HG02973 (cell line): Measurements from ENCODE around the gene RNASEH2A.

ENCODE experiments used
- ATAC-seq: cut with Tn5 transposase; IDR thresholded peaks from one replicate; pipeline ENCODE4 v1.9.1; 2021; ENCODE audit warnings: moderate library complexity; ENCODE audit not compliant: unreplicated experiment

The RNASEH2A gene

DNA sequence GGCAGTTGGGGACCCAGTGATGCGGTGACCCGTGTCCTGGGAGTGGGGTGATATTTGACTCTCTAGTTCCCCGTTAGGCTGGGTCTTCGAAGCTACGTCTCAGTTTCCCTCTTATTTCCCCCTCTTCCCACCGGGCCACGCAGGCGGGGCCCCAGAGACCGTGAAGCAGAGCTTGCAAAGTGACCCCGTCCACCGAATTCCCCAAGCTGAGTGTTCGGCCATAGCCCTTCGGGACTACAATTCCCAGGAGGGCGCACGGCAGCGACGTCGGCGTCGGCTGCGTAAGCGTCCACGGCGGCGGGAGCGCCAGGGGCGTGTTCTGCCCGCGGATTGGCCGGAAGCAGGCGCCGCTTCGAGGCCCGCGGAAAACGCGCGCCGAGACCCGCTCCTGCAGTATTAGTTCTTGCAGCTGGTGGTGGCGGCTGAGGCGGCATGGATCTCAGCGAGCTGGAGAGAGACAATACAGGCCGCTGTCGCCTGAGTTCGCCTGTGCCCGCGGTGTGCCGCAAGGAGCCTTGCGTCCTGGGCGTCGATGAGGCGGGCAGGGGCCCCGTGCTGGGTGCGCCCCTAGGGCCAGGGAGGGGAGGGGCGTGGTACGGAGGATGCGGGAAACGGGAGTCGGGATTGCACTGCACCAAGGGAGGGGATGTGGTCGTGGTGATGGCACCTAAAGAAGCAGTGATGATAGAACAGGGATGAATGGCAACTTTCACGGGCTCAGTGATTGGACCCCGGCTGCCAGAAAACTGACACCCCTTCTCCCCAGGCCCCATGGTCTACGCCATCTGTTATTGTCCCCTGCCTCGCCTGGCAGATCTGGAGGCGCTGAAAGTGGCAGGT is at the start of gene RNASEH2A:
RNASEH2A (plus strand) TSS at position 343 of the 840 bp plus-strand sequence; CDS start at position 433, 90 bp downstream.
- ATAC-seq: peak; percentile 76

DNA sequence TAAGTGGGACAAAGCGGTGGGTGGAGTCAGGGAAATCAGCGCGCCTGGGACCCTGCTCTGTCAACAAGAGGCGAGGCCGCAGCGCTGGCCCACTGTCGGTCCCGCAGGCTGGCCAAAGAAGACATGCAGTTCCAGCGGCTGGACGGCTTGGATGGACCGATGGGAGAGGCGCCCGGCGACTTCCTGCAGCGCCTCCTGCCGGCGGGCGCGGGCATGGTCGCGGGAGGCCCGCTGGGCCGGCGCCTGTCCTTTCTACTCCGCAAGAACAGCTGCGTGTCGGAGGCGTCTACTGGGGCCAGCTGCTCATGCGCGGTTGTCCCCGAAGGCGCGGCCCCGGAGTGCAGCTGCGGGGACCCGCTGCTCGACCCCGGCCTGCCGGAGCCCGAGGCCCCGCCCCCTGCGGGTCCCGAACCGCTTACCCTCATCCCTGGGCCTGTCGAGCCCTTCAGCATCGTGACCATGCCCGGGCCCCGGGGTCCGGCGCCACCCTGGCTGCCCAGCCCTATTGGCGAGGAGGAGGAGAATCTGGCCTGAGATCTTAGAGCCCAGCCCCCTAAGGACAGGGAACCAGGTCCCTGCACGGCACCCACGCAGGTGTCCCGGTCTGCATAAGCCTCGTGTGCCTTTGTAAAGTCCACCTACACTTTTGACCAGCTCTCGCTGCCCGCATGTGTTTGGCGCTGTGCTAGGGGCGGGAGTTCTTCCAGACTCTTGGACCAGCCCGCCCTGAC is 48.7 kb upstream of the RNASEH2A start:
- ATAC-seq: no peak

- ATAC-seq: no peak
Observed at GRCh38 chr19:12759686-12760085, 46.7 kb upstream of the RNASEH2A start.

- no peak for ATAC-seq
Observed at GRCh38 chr19:12763100-12763499, 43.3 kb upstream of the RNASEH2A start.

DNA sequence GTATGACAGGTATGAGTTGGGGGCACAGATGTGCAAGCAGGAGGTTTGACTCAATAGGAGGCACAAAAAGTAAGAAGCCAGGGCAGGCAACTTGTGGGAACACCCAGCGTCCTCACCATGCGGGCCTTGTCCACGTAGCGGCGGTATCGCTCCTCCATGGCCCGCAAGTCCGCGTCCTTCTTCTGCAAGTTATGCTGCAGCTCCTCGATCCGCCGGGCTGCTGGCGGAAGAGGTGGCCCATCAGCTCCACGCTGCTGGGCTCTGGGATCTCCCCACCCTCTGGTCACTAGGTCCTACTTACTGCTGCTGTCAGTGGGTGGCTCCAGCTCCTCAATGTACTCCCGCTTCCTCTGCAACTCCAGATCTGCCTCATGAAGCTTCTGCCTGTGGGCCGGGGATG is 41.7 kb upstream of the RNASEH2A start:
- ATAC-seq: no peak

DNA sequence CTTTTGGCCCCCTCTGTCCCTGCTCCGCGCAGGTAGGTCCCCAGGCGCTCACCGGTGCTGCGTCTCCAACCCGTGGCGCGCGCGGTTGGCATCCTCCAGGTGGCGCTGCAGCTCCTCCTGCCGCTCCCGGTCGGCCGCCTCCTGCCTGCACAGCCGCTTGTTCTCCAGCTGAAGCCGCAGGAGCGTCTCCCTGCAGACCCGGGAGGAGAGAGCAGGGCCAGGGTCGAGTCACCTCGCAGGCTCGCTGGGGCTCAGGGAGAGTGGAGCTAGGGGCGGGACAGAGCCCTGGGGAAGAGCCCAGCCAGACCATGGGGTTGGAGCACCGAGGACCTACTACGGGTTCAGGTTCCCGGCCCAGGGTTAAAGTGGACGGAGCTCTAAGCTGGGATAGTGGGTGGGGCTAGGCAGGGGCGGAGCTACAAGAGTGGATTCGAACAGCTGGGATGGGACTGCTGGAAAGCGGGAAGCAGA is 40.3 kb upstream of the RNASEH2A start:
- ATAC-seq: no peak

DNA sequence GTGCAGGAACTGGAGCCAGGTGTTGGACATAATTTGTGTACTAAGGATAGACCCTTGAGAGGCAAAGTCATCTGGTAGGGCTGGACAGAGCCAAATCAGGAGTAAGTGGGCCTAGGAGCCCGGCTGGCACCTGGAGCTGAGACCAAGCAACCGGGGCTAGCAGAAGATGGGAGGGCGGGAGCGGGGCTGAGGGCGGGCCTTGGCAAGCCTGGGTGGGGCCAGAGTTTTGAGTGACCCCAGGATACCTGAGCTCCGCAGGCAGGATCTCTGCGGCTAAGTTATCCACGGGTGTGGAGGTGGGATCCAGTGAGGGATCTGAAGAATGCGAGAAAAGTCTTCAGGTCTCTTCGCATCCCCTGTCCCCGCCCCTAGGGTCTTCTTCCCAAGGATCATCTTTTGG is 39.2 kb upstream of the RNASEH2A start:
- ATAC-seq: no peak

DNA sequence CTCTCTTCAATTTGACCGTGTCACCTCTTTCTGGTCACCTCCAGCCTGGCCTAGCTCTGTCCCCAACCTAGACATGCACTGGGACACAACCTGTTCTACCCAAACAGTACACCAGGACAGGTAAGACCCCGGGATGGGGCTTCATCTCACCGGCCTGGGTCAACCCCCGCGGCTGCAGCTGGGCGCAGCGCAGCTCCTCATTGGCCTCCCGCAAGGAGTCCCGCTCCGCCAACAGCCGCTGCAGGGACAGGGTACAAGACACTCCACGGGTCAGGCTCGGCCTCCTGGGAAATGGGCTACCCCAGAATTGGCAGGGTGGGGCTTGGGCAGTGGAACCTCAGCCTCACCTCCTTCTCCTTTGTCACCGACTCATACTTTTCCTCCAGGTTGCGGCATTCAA is 38.7 kb upstream of the RNASEH2A start:
- no peak for ATAC-seq

GRCh38 chr19:12769689-12770088 is 36.7 kb upstream of the RNASEH2A start:
- ATAC-seq: no peak

- no peak for ATAC-seq
Observed at GRCh38 chr19:12770922-12771321, 35.5 kb upstream of the RNASEH2A start.

DNA sequence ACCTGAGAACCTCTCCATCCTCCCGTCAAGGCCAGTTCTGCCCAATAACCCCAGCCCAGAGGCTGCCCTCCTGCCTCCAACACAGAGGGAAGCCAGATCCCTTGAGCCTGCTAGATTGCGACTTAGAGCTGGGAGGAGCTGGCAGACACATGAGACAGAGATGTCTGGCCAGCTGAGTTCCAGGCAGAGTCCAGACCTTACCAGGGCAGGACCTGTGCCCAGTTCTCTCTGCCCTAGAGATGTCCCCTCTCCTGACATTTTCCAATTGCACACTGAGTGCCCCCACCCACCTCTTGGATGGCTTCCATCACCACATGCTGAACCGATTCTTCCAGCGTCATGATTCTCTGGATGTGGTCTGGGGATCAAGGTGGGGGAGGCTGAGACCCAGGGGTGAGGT is 34.1 kb upstream of the RNASEH2A start:
- no peak for ATAC-seq

DNA sequence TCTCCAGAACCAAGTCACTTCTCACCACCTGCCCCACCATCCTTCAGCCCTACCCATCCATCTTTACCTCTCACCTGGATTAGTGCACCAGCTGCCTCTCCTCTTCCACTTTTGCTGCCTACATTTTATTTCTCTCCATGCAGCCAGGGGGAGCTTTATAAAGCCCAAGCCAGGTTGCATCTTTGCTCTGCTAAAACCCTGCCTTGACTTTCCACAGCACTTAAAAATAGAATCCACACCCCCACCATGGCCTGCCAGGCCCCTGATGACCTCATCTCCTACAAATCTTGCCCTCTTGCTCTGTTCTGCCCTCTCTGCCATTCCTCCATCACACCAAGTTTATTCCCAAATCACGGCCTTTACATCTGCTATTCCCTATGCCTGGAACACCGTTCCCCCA is 32.8 kb upstream of the RNASEH2A start:
- no peak for ATAC-seq

DNA sequence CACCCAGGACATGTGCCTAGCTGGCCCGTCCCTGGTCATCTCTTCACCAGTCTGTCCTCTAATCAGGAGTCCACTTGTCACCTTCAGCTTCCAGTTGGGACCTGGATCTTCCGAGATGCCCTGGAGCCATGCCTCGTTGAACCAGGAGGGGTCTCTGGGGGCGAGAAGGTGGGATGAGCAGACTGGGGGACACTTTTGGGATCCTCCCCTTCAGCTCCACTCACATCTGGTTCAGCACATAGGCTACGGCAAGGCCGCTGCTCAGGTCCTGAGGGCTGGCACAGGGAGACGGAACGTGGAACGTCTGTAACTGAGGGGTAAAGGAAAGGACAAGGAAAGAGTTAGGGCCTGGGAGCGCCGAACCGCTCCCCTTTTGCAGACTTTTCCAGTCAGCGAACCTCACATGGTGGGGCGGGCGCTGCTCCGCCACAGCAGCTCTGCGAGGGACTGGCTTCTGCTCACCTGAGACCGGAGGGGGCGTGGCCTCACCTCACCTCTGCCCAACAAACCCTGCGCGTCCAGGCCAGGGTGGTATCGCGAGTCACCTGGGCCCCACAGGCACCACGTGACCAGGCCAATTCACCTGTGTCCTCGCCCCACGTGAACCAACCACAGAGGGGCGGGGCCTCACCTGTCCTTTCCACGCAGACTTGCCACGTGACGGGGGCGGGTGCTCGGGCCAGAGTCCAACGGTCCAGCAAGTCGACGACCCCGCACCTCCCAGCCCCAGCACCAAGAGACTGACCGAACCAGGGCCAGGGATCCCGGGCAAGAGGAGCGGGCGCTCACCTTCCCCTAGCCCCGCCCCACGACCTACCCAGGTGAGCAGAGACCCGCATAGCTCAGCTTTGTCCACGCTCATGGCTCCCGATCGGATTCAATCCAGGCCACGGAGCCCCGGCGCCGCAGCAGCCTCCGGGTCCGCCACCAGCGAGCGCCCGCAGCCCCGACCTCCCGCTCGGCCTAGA is 31.5 kb upstream of the RNASEH2A start, which contains the start of gene HOOK2:
HOOK2 (minus strand) TSS at position 965 of the 968 bp plus-strand sequence; CDS start at position 862, 103 bp downstream.
- ATAC-seq: no peak

DNA sequence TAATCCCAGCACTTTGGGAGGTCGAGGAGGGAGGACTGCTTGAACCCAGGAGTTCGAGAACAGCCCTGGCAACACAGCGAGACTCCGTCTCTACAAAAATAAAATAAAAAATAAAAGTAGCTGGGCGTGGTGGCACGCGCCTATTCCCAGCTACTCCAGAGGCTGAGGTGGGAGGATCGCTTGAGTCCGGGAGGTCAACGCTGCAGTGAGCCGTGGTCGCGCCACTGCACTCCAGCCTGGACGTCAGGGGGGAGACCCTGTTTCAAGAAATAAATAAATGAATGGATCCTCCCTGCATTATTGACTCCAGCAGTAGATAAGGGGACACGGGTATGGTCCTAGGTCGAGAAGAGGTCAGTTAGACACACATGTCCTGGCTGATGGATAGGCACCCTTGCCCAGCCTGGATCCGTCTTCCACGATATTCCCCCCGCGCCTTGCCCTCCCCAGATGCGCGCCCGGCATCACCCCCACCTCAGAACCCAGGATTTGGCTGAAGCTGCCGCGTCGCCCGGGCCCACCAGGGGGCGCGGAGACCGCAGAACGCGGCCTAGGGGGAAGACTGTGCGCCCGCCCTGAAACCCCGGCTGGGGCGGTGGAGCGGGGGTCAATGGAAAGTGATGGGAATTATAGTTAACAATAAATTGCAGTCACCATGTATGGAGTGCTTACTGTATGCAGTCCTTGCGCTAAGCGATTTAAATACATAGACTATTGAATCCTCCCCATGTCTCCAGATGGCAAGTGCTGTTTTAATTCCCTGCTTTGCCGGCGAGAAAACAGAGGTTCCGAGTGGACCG is 29.0 kb upstream of the RNASEH2A start:
- ATAC-seq: peak; percentile 36

DNA sequence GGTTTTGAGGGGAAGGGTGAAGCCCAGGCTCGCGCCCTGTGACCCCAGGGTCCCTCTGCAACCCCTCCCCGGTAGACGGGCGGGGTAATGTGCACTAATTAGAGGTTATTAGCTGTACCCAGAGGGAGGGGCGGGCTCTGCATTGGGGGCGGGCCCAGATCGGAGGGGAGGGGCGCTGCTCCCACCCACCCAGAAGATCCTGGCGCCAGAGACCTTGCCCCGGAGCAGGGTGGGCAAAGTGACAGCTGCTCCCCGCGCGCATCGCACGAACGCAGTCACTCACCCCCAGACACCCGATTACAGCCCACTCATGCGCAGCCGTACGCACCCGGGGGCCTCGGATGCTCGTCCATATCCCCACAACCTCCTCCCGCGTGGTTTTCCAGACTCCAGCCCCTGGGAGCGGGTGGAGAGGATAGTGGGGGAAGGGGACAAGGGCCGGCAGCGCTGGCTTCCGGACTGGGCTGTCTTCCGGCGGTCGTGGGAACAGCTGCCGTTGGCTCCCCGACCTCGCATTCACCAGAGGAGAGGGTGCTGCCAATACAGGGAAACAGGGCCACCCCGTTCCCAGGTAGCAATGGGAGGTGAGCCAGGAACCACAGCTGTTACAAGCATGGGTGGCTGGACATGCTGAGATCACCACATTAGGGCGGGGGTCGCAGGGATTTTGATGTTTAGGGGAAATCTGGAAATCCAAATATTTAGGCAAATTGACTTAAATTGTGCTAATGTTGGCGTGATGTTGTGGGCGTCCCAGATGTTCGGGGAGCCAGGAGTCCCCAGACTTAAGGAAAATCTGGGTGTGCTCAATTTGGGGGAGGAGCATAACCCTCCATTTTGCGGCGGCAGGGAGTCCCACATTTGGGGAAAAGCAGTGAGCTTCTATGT is 28.1 kb upstream of the RNASEH2A start:
- no peak for ATAC-seq

GRCh38 chr19:12778905-12779161 is 27.6 kb upstream of the RNASEH2A start:
- no peak for ATAC-seq

DNA sequence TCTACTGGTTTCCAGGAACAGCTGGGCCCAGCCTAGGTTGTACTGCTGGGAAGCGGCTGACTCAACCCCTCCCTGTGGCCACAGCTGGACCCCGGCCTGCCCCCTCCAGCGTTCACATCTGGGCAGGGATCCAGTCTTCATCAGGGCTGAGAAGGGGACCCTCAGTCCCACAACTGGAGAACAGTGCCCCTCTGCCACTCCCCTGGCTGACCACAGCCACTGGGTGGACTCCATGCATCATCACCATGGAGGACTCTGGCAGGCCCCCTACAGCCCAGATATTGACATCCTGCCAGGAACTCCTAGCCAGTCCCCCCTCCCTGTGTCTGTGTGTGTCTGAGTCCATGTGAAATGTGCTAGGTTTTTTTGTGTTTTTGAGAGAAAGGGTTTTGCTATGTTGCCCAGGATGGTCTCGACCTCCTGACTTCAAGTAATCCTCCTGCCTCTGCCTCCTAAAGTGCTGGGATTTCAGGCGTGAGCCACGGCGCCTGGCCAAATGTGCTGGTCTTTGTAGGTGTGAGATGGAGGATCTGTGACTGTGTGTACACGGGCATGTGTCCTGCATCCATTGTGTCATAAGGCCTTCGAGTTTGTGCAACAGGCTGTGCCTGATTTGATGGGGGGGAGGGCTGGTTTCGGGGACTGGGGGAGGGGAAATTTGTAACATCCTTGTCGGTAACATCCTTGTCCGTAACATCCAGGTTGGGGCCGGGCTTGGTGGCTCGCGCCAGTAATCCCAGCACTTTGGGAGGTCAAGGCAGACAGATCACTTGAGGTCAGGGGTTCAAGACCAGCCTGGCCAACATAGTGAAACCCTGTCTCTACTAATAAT is 27.0 kb upstream of the RNASEH2A start:
- no peak for ATAC-seq

DNA sequence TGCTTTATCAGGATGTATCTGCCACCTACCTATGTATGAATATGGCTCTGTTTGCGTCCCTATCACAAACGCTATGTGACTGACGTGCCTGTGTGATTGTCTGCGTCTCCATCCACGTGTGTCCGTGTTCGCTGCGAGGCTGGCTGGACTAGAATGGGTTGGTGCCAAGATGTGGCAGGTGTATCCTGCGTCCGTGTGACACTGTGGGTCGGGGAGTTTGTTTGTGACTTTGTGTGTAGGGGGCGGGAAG is 24.3 kb upstream of the RNASEH2A start:
- peak; percentile 22 for ATAC-seq
